Measurements from ENCODE around the gene CYTH3.
"Not testable (repeated sequence)": the region's sequence is repeated elsewhere in the genome, so short reads cannot be mapped to it uniquely, and the experiment has no call there.

The CYTH3 gene

GRCh38 chr7:6232534-6232933, 39.9 kb downstream of the CYTH3 start:
- TF ChIP-seq, protein P1, sequence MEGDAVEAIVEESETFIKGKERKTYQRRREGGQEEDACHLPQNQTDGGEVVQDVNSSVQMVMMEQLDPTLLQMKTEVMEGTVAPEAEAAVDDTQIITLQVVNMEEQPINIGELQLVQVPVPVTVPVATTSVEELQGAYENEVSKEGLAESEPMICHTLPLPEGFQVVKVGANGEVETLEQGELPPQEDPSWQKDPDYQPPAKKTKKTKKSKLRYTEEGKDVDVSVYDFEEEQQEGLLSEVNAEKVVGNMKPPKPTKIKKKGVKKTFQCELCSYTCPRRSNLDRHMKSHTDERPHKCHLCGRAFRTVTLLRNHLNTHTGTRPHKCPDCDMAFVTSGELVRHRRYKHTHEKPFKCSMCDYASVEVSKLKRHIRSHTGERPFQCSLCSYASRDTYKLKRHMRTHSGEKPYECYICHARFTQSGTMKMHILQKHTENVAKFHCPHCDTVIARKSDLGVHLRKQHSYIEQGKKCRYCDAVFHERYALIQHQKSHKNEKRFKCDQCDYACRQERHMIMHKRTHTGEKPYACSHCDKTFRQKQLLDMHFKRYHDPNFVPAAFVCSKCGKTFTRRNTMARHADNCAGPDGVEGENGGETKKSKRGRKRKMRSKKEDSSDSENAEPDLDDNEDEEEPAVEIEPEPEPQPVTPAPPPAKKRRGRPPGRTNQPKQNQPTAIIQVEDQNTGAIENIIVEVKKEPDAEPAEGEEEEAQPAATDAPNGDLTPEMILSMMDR (IDR thresholded peaks at IDR 0.05; ENCODE audit: unreplicated experiment in 3 of 3), result no peak
- Mint-ChIP-seq H3K36me3 (ENCODE audit: low read depth) (no peaks in the 10 kb centered on the region), H3K9me3 (no peaks in the 10 kb centered on the region), H3K27me3 (ENCODE audit: low read depth) (peaks cover 8% of the 10 kb centered on the region), H3K4me3 (no peak overlapping the region), H3K27ac (peak overlapping the region in 2 of 3 experiments; percentile 3 to 31), H3K4me1 (peaks cover 57% of the 10 kb centered on the region)

DNA sequence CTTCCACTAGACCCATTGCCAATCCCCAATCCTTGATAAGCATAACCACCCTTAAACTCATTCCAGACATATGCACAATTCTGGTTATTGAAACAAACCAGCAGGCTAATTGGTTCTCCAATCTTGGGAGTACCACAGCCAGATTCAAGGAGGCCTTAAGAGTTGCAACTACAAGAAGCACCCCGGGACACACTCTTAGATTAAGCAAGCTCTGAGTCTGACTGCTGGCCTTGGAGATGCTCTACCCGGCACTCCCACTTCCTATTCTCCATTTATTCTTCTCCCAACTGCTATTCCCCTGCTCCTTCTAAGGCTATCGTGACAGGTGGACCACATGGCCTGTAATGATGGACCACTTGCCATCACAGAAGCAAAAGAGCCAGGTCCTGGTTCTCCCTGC, 40.3 kb downstream of the CYTH3 start:
- TF ChIP-seq, protein P1 (IDR thresholded peaks at IDR 0.05; ENCODE audit: unreplicated experiment in 3 of 3), result no peak
- Mint-ChIP-seq H3K4me1 (peaks cover 61% of the 10 kb centered on the region), H3K9me3 (no peaks in the 10 kb centered on the region), H3K27me3 (ENCODE audit: low read depth) (peaks cover 8% of the 10 kb centered on the region), H3K4me3 (no peak overlapping the region), H3K27ac (peak overlapping the region in 1 of 3 experiments; percentile 24), H3K36me3 (ENCODE audit: low read depth) (no peaks in the 10 kb centered on the region)

GRCh38 chr7:6231184-6231583, 41.2 kb downstream of the CYTH3 start:
- H3K27me3 Mint-ChIP-seq (ENCODE audit: low read depth), result peaks cover 6% of the 10 kb centered on the region
- H3K4me3 Mint-ChIP-seq, result no peak overlapping the region
- TF ChIP-seq, protein P1 (IDR thresholded peaks at IDR 0.05; ENCODE audit: unreplicated experiment in 3 of 3), result no peak
- H3K27ac Mint-ChIP-seq, result peak overlapping the region; percentile 14 to 60 (median 37)
- no peaks in the 10 kb centered on the region for H3K9me3 Mint-ChIP-seq
- peaks cover 70% of the 10 kb centered on the region for H3K4me1 Mint-ChIP-seq
- no peaks in the 10 kb centered on the region for H3K36me3 Mint-ChIP-seq (ENCODE audit: low read depth)

DNA sequence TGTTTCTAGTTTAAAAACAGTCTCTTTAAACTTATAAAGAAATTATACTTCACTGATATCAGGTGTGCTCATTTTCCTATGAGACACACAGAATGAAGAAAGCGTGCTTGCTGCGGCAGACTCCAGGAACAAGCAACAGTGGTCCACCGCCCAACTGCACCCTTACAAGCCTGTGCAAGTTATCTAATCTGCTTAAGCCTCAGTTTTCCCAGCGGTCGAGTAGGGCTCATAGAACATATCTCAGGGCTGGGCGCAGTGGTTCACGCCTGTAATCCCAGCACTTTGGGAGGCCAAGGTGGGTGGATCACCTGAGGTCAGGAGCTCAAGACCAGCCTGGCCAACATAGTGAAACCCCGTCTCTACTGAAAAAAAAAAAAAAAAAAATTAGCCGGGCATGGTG, 43.1 kb downstream of the CYTH3 start:
- H3K4me3 Mint-ChIP-seq, result peak overlapping the region in 1 of 3 experiments; percentile 75
- peak overlapping the region; percentile 98 to 99 (median 98) for H3K27ac Mint-ChIP-seq
- H3K4me1 Mint-ChIP-seq, result peaks cover 66% of the 10 kb centered on the region
- not testable (repeated sequence) for H3K9me3 Mint-ChIP-seq; H3K36me3 Mint-ChIP-seq (ENCODE audit: low read depth); H3K27me3 Mint-ChIP-seq (ENCODE audit: low read depth)

DNA sequence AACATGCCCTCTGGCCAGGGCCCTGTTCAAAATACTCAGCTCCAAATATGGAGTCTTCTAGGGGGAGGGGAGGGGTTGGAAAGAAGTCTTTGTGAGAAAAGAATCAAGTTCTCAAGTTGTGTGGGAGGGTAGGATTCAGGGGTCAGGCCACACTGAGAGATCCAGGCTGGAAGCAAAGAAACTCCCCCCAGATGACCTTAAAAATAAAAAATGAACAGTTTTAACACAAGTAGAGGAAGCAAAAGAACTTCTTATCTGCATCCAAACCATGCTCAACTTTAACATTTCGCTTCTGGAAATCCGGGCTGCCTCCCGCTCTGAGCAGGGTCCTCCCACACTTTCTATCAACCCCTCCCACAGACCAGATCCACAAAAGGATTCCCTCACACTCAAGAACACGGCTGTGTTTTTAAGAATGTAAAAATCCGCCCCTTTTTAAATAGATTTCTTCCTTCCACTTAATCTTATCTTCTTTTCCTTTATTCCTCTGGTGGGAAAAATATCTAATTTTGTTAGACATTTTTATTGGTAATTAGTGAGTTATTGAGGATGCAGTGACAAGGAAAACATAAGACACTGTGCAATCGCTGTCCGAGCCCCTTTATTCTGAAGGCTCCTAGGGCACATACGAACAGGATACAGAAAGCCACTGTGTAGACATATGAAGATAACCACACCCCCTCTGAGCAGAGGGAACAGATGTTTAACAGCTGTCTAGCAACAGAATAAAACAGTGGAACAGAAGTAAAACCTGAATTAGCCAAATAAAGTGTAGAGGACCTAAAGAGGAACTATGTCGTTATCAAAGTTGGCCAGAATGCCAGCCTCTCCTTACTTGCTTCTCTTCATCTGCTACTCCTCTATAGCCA, 43.8 kb downstream of the CYTH3 start:
- H3K4me1 Mint-ChIP-seq, result peaks cover 61% of the 10 kb centered on the region
- no peaks in the 10 kb centered on the region for H3K9me3 Mint-ChIP-seq
- no peaks in the 10 kb centered on the region for H3K27me3 Mint-ChIP-seq (ENCODE audit: low read depth)
- peak overlapping the region; percentile 70 to 75 (median 71) for H3K4me3 Mint-ChIP-seq
- TF ChIP-seq, protein P1 (IDR thresholded peaks at IDR 0.05; ENCODE audit: unreplicated experiment in 3 of 3), result no peak
- H3K36me3 Mint-ChIP-seq (ENCODE audit: low read depth), result no peaks in the 10 kb centered on the region
- peak overlapping the region; percentile 98 to 99 (median 98) for H3K27ac Mint-ChIP-seq

DNA sequence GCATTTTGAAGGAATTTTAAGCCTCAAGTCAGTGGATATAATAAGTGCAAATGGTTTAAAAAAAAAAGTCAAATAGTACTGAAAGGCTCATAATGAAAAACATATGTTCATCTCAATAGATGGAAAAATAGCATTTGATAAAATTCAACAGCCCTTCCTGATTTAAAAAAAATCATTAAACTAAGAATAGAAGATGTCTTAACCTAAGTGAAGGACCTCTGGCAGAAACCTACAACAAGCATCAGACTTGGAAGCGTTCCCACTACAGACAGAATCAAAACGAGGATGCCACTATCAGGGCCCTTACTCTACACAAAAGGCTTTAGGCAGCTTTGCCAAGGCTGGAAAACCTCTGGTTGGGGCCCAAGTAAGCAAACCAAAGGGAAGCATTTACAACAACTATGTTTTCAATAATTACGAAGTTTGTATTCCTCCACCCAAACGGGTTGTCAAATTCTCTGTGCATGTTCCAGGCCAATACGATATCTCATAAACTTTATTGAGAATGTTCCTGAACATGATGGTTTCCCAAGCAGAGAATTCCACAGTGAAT, 45.1 kb downstream of the CYTH3 start:
- H3K4me1 Mint-ChIP-seq, result peaks cover 54% of the 10 kb centered on the region
- peak overlapping the region; percentile 98 to 99 (median 98) for H3K27ac Mint-ChIP-seq
- TF ChIP-seq, protein P1 (IDR thresholded peaks at IDR 0.05; ENCODE audit: unreplicated experiment in 3 of 3), result no peak
- no peaks in the 10 kb centered on the region for H3K27me3 Mint-ChIP-seq (ENCODE audit: low read depth)
- H3K4me3 Mint-ChIP-seq, result peak overlapping the region; percentile 6 to 40 (median 33)
- H3K36me3 Mint-ChIP-seq (ENCODE audit: low read depth), result no peaks in the 10 kb centered on the region
- H3K9me3 Mint-ChIP-seq, result no peaks in the 10 kb centered on the region
